ENCODE measurements around the gene VWA3A. TPM values are rescaled to one million over a fixed set of nuclear protein-coding genes. Genes with fewer than 3 reads are reported as not detected.

The VWA3A gene
- total and polyA plus RNA-seq, 2 of the 4 experiments (the other 2 are of a cell fraction) = not detected

GRCh38 chr16:22188595-22189442 is 96.5 kb downstream of the VWA3A start:
- in situ Hi-C loops (cut with MboI; ENCODE audit: low sequenced_read_pairs) (no loop called here), intact Hi-C loops (cut with micrococcal nuclease) (loop anchor here (1.0 to 5.0 kb wide), 5 partner anchors 90 to 532 kb away; partner anchors contain the start of gene PDZD9), dilution Hi-C loops (cut with HindIII; ENCODE audit: low sequenced_read_pairs, unreplicated experiment) (no loop called here)
- ATAC-seq (ENCODE audit: low read depth) (peak; percentile 2; the same call in 1 of the 2 replicates), DNase-seq (peak; percentile 95)
- Histone ChIP-seq H3K56ac (ENCODE audit: extremely low read depth, insufficient read depth, low read length) (no peak overlapping the region), H3K27me3 (ENCODE audit: control insufficient read depth, insufficient read depth, low read length) (no peaks in the 10 kb centered on the region; the same call in 1 of the 2 replicates), H4K8ac (ENCODE audit: low read depth in 2 of 2, low read length in 2 of 2) (no peak overlapping the region), H3K36me3 (ENCODE audit: control insufficient read depth, insufficient read depth, low read length) (no peaks in the 10 kb centered on the region), H3K23ac (ENCODE audit: low read depth, low read length) (no peak overlapping the region), H3K79me1 (ENCODE audit: low read depth in 1 of 2, low read length in 2 of 2) (peaks cover 0 to 3% of the 10 kb centered on the region in 2 experiments; a peak in 1 of 4 replicates), H2AK5ac (ENCODE audit: low read depth, low read length) (no peak overlapping the region), H2AK9ac (replicated peaks; ENCODE audit: low read depth, low read length, poor library complexity) (peak overlapping the region; percentile 92), H3K4me3 (ENCODE audit: insufficient read depth, low read depth, low read length) (no peak overlapping the region), H3K4ac (ENCODE audit: low read depth, low read length) (no peak overlapping the region), H3K9ac (ENCODE audit: low read depth, low read length) (no peak overlapping the region), H3K18ac (ENCODE audit: low read depth, low read length) (no peak overlapping the region), H4K91ac (ENCODE audit: insufficient read depth, low read depth, low read length) (no peak overlapping the region), H4K20me1 (ENCODE audit: insufficient read depth, low read length) (no peaks in the 10 kb centered on the region), H3K27ac (ENCODE audit: insufficient read depth, low read length) (no peak overlapping the region), H2BK5ac (ENCODE audit: low read depth, low read length, poor library complexity, severe bottlenecking) (no peak overlapping the region), H2BK15ac (ENCODE audit: low read depth, low read length) (no peak overlapping the region), H3K9me1 (ENCODE audit: insufficient read depth, low read length) (peaks cover 7% of the 10 kb centered on the region; the same call in 1 of the 2 replicates), H2BK20ac (ENCODE audit: low read depth, low read length) (no peak overlapping the region), H2AFZ (replicated peaks; ENCODE audit: low read length, poor library complexity) (peak overlapping the region; percentile 96), H3K4me2 (ENCODE audit: low read depth, low read length) (no peak overlapping the region), H3K9me3 (ENCODE audit: control insufficient read depth, insufficient read depth, low read length) (no peaks in the 10 kb centered on the region), H3K4me1 (ENCODE audit: control insufficient read depth, insufficient read depth, low read length) (peaks cover 4% of the 10 kb centered on the region; the same call in 1 of the 2 replicates), H3K14ac (replicated peaks; ENCODE audit: low read depth, low read length) (no peak overlapping the region), H4K5ac (ENCODE audit: low read depth, low read length) (no peak overlapping the region), H2BK120ac (ENCODE audit: low read depth, low read length) (no peak overlapping the region)
- POLR2A ChIA-PET (ENCODE audit: unreplicated experiment) = no interaction called here
- CTCF ChIA-PET = interaction anchor here (0.6 to 3.9 kb wide), 26 partner anchors 7 to 1481 kb away, joined by 3 to 23 read pairs (median 4); partner anchors contain the start of gene VWA3A
- BruUV-seq (replicated peaks) = no TSS peak
- 17% methylated on average over 3 of the region's 8 CpGs; no CpG with 5 or more reads in 1 of the 2 experiments for WGBS, 2 experiments (ENCODE audit: extremely low coverage in 2 of 2, insufficient read length in 1 of 2)
- TF ChIP-seq NFE2L2 (IDR thresholded peaks at IDR 0.05; ENCODE audit: low read depth, low read length) (no peak), ELK1 (IDR thresholded peaks at IDR 0.05; ENCODE audit: borderline replicate concordance, low read depth, low read length) (no peak), CHD1 (IDR thresholded peaks at IDR 0.05; ENCODE audit: low read depth, low read length) (no peak; the same call in 1 of the 2 replicates), FOS (IDR thresholded peaks at IDR 0.05; ENCODE audit: low read depth, low read length) (no peak), RCOR1 (IDR thresholded peaks at IDR 0.05; ENCODE audit: insufficient replicate concordance, low read length) (no peak), POLR2A (IDR thresholded peaks at IDR 0.05; ENCODE audit: low read depth, low read length) (0 out of 2 replicates have a peak, but pooled peaks have one; percentile 42), CEBPB (IDR thresholded peaks at IDR 0.05; ENCODE audit: low read depth, low read length) (no peak), BHLHE40 (IDR thresholded peaks at IDR 0.05; ENCODE audit: low read depth, low read length) (no peak), RAD21 (IDR thresholded peaks at IDR 0.05; ENCODE audit: low read length) (peak; percentile 98), MXI1 (IDR thresholded peaks at IDR 0.05; ENCODE audit: borderline replicate concordance, low read depth, low read length) (no peak), RFX5 (IDR thresholded peaks at IDR 0.05; ENCODE audit: low read depth, low read length) (no peak), USF2 (IDR thresholded peaks at IDR 0.05; ENCODE audit: low read depth, low read length) (no peak), SMC3 (IDR thresholded peaks at IDR 0.05; ENCODE audit: low read depth, low read length) (peak; percentile 84), CTCF (conservative IDR thresholded peaks at IDR 0.05; ENCODE audit: low read depth, low read length) (peak; percentile 98)

Data from IMR-90 (cell line).